Brain microvascular endothelial cell (primary cell): Measurements from ENCODE around the gene TMEM203.

ENCODE experiments used
- DNase-seq: peaks from one replicate; pipeline ENCODE4 v3.0.0-alpha.2; 2020
- H3K27ac ChIP-seq: fragments of 250-450 bp; sonication (Bioruptor Pico); 2 replicates; pipeline ENCODE4 v1.5.1; 2020; ENCODE audit warnings: mild to moderate bottlenecking, moderate library complexity
- H3K27me3 ChIP-seq: fragments of 250-450 bp; sonication (Bioruptor Pico); replicated peaks from 2 replicates; pipeline ENCODE4 v1.5.1; 2020; ENCODE audit warnings: mild to moderate bottlenecking
- H3K36me3 ChIP-seq: fragments of 250-450 bp; sonication (Bioruptor Pico); replicated peaks from 2 replicates; pipeline ENCODE4 v1.5.1; 2020; ENCODE audit warnings: mild to moderate bottlenecking
- H3K4me3 ChIP-seq: 2 replicates; pipeline ENCODE4 v1.5.1; 2011; ENCODE audit warnings: low read depth, mild to moderate bottlenecking, control low read depth, low read length, moderate library complexity
- CTCF ChIP-seq: IDR thresholded peaks from 2 replicates; pipeline ENCODE4 v1.5.1; 2011; ENCODE audit warnings: low read depth, mild to moderate bottlenecking, moderate library complexity, low read length, control low read depth, inconsistent platforms; ENCODE audit errors: missing control alignments
- in situ Hi-C: cut with HindIII; loops from 2 replicates; pipeline ENCODE4 v1.10.0; 2017; ENCODE audit warnings: low sequenced_read_pairs, low pct_ligation_motif_present

Gene TMEM203

GRCh38 chr9:137198051-137198901 is 7.2 kb downstream of the TMEM203 start:
- Histone ChIP-seq H3K27ac (no peak overlapping the region), H3K36me3 (no peaks in the 10 kb centered on the region), H3K4me3 (no peak overlapping the region), H3K27me3 (no peaks in the 10 kb centered on the region)
- no peak for TF ChIP-seq CTCF
- no peak for DNase-seq
- in situ Hi-C loops = no loop called here

- in situ Hi-C loops = no loop called here
Observed at GRCh38 chr9:137195525-137196220, 9.8 kb downstream of the TMEM203 start.

GRCh38 chr9:137194909-137195308 is 10.5 kb downstream of the TMEM203 start:
- in situ Hi-C loops = no loop called here
- TF ChIP-seq CTCF = no peak
- DNase-seq = no peak
- no peaks in the 10 kb centered on the region for H3K27me3 ChIP-seq
- no peak overlapping the region for H3K27ac ChIP-seq
- no peak overlapping the region for H3K4me3 ChIP-seq
- H3K36me3 ChIP-seq = peaks cover 11% of the 10 kb centered on the region

More at GRCh38 chr9:137195525-137196220, 9.8 kb downstream of the TMEM203 start:
- Histone ChIP-seq H3K4me3 (no peak overlapping the region), H3K27me3 (no peaks in the 10 kb centered on the region), H3K36me3 (peaks cover 8% of the 10 kb centered on the region), H3K27ac (no peak overlapping the region)
- no peak for TF ChIP-seq CTCF
- DNase-seq = no peak

- no peak for TF ChIP-seq CTCF
- in situ Hi-C loops = no loop called here
- Histone ChIP-seq H3K27me3 (no peaks in the 10 kb centered on the region), H3K27ac (no peak overlapping the region), H3K36me3 (peaks cover 13% of the 10 kb centered on the region), H3K4me3 (no peak overlapping the region)
- no peak for DNase-seq
Observed at GRCh38 chr9:137194388-137194787, 11.1 kb downstream of the TMEM203 start.

GRCh38 chr9:137193771-137194170 is 11.7 kb downstream of the TMEM203 start:
- no peak overlapping the region for H3K4me3 ChIP-seq

More at GRCh38 chr9:137193771-137194170, 11.7 kb downstream of the TMEM203 start:
- DNase-seq = no peak
- H3K27ac ChIP-seq = no peak overlapping the region
- H3K27me3 ChIP-seq = no peaks in the 10 kb centered on the region
- H3K36me3 ChIP-seq = peaks cover 13% of the 10 kb centered on the region
- in situ Hi-C loops = no loop called here
- TF ChIP-seq CTCF = no peak
